CD4-positive, alpha-beta T cell treated with Interleukin-15 for 1 hour (primary cell): ENCODE data around the gene PNMA1.

Source experiments
- DNase-seq: peaks from one replicate; pipeline ENCODE4 v3.0.0-alpha.2; 2020

The PNMA1 gene

GRCh38 chr14:73750531-73750901, 36.3 kb upstream of the PNMA1 start:
- DNase-seq: no peak

DNA sequence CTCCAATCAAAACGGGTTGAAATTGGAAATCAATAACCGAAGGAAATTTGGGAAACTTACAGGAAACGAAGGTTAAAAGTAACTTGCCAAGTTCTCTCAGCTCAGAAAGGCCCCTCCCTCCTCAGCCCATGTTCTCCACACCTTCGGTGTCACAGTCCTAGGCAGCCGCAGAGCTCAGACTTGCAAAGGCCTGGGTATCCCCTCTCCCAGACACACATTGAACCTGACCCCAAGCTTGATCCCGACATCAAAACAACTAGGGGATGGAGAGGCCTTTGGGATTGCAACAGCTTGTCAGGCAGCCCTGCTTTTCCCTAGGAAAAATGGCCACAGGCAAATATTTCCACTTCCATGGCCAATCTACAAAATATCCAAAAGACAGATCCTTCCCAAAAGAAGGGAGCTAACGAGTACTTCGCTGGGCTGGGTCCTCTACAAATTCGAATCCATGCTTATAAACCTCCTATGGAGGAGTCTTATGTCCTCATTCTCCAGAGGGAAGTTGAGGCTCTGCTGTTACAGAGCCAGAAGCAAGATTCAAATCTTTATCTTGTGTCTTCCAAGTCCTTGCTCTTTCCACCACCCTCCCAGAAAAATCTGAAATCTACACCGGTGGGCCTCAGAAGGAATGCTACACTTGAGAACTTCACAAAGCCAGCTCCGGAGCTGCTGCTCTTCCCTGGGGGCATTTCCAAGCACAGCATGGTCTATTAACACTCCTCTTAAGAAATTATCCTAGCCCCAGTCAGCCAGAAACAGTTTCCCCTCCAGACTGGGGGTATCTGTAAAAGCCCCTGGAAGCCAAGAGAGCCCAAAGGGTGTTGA, 35.7 kb upstream of the PNMA1 start:
- no peak for DNase-seq

- DNase-seq: no peak
Observed at GRCh38 chr14:73748858-73749357, 34.7 kb upstream of the PNMA1 start.

GRCh38 chr14:73747379-73748211, 33.4 kb upstream of the PNMA1 start:
- no peak for DNase-seq

GRCh38 chr14:73746520-73747378, 32.6 kb upstream of the PNMA1 start:
- DNase-seq: no peak

DNA sequence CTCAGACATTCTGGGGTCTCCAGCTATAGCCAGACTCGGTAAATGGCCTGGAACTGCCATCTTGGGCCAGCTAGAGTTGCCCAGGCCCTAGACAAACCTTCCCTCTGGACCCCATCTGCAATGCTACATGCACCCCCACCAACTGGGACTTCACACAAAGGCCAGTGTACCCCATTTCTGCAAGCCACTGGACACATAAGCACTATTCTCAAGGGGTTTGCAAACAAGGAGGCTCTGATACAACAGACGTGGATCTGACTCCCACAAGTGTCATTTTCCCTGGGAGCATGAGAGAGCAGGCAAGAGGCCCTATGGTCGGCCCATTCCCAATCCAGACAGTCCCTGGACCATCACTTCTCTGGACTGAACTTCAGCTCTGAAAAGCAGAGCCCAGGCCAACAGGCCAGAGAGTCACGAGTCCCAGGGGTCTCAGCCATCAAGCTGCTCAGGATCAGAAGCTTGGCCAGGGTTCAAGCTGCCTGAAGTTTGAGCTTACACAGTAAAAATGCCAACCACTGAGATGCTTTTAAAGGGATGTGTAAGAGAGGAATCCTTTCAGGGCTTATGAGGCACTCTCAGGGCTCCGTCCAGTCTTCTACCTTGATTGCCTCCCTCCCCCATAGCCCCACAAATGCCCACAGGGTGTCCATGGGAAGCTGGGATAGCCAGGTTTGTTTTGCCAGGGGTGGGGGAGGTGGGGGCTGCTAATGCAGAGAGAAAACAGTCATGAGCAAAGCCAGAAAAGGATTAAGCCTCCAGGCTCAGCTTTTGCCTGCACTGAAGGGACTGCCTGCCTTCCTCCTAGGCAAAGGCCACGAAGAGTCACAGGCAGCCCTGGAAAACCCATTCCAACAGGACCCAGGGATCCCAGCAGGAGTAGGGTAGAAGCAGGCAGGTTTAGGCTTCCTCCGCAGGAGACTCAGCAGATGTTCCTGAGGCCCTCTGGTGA, 31.7 kb upstream of the PNMA1 start:
- no peak for DNase-seq

- DNase-seq: no peak
Observed at GRCh38 chr14:73744874-73745529, 30.8 kb upstream of the PNMA1 start.

DNA sequence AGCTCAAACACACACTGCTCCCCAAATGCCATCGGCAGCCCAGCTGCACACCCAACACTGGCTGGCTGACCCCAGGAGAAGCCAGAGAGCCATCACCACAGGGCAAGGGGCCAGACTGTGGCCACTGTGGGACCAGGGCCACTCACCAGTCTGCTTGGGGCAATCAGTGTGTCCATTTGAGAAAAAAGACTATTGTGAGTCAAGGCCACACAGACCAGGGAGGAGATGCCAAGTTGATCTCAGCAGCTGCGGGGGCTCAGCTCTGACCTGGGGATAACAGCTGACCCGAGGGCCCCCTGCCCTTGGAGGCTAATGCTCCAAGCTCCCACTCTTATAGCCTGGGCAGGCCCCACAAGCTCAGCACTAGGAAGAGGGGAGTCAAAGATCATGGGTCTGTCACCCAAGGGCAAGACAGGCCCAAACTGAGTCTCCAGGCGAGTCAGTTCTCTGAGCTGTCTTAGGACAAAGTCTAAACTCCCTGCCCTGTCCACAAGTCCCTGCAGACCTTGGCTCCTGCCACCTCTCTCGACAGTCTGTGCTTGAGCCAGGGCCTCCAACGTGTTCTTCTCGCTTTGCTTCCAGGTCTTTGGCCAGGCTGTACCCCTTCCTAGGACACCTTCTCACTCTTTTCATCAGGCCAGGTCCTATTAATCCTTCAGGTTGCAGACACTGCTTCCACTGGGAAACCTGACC, 30.1 kb upstream of the PNMA1 start:
- DNase-seq: no peak

- peak; percentile 54 for DNase-seq
Observed at GRCh38 chr14:73743431-73743931, 29.3 kb upstream of the PNMA1 start.

- no peak for DNase-seq
Observed at GRCh38 chr14:73742520-73743238, 28.5 kb upstream of the PNMA1 start.

- no peak for DNase-seq
Observed at GRCh38 chr14:73741876-73742519, 27.8 kb upstream of the PNMA1 start.

GRCh38 chr14:73741386-73741875, 27.2 kb upstream of the PNMA1 start:
- peak; percentile 66 for DNase-seq

- DNase-seq: no peak
Observed at GRCh38 chr14:73740618-73741326, 26.6 kb upstream of the PNMA1 start.

DNA sequence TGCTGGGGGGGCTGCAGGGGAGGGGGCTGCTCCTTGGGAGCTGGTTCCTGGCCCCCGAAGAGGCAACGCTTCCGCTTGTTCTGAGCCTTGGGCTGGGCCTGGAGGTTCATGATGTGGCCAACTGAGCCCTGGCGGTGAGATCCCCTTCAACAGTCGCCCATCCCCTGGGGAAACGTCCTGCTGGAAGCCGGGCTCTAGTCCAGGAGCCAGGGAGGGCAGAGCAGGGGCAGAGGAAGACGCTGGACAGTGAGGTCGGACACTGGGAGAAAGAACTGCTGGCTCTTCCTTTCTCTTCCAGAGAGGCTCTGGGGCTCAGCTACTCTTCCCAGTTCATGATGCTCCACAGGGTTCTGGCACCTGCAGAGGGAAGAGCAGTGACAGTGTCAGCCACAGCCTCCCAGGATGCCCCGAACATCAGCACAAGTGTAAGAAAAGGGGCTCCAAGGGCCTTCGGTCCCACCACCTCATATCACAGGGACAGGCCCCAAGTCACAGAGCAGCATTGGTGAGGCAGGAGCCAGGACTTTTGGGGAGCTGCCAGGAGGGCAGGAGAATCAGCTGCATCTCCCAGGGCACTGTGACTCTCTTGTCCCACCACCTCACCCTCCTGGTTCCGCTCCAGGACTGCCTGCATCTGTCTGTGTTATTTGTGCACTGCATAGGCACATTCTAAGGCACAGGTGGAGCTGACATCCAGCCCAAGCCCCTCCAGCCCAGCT, 25.9 kb upstream of the PNMA1 start:
- DNase-seq: no peak

- no peak for DNase-seq
Observed at GRCh38 chr14:73739174-73739898, 25.2 kb upstream of the PNMA1 start.

DNA sequence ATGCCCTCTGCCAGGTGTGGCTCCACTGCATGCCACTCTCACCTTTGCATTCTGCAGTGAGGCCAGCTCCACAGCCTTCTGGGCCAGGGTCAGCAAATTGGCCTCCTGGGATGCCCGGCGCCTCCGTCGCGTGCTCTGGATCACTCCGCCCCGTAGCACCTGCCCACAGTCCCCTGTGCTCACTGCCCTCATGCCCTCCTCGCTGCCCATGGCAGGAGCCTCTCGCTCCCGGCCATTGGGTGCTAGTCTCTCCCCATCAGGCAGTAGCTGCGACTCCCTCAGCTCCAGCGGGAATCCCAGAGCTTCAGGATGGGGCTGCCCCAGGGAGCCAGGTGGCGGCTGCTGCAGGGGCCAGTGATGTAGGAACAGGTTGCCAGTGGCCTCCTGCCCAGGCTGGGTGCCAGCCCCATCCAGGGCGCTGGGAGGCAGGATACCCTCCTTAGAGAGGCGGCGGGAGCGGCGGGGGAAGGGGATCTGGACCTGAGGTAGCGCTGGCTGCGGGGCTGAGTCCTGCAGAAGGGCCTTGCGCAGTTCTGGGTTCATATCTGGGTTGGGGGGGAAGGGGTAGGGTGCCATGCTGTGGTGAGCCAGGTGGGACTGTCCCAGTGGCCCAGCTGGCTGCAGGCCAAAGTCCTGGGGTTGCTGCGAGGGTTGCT, 24.5 kb upstream of the PNMA1 start:
- DNase-seq: no peak
